ENCODE measurements around the gene SPC24.

DNA sequence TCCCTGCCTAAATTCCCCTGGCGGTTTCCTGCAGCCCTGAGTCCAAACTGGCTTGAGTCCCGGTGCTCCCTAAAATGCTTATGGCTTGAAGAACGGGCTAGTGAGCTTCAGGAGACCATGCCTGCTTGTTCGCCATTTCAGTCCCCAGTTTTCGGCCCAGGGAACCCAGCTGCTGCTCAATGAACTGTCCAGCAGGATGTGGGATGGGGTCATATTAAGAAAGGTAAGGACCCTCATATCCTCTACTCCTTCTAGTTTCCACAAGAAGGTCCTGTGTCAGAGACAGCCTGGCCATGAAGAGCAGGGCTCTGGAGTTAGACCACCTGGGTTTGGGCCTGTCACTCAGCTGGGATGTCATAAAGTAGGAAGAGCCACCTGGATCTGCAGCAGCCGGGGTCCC lies 17.0 kb upstream of the SPC24 start:
- TF ChIP-seq, protein P1, sequence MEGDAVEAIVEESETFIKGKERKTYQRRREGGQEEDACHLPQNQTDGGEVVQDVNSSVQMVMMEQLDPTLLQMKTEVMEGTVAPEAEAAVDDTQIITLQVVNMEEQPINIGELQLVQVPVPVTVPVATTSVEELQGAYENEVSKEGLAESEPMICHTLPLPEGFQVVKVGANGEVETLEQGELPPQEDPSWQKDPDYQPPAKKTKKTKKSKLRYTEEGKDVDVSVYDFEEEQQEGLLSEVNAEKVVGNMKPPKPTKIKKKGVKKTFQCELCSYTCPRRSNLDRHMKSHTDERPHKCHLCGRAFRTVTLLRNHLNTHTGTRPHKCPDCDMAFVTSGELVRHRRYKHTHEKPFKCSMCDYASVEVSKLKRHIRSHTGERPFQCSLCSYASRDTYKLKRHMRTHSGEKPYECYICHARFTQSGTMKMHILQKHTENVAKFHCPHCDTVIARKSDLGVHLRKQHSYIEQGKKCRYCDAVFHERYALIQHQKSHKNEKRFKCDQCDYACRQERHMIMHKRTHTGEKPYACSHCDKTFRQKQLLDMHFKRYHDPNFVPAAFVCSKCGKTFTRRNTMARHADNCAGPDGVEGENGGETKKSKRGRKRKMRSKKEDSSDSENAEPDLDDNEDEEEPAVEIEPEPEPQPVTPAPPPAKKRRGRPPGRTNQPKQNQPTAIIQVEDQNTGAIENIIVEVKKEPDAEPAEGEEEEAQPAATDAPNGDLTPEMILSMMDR (IDR thresholded peaks at IDR 0.05): no peak
- no peak for TF ChIP-seq POLR2AphosphoS5 (IDR thresholded peaks at IDR 0.05)
- TF ChIP-seq POLR2A (IDR thresholded peaks at IDR 0.05; ENCODE audit: low read depth): no peak
- no peak for TF ChIP-seq EP300 (IDR thresholded peaks at IDR 0.05)
